Renal cortical epithelial cell (primary cell): ENCODE measurements around the gene TPH2. TPM values are rescaled to one million over a fixed set of nuclear protein-coding genes. Genes with fewer than 3 reads are reported as not detected.

Source experiments
- DNase-seq: peaks from one replicate; pipeline ENCODE4 v3.0.0-alpha.2; 2011; ENCODE audit warnings: low read depth
- total RNA-seq: library from RNA; depleted of rRNA; stranded (reverse); fragments of >200 nt; gene quantifications from 2 replicates; pipeline ENCODE4 v1.2.3, GENCODE V29; 2014

Gene TPH2
- 0.05 TPM in 1 of 2 replicates, not detected in the other for total RNA-seq

DNA sequence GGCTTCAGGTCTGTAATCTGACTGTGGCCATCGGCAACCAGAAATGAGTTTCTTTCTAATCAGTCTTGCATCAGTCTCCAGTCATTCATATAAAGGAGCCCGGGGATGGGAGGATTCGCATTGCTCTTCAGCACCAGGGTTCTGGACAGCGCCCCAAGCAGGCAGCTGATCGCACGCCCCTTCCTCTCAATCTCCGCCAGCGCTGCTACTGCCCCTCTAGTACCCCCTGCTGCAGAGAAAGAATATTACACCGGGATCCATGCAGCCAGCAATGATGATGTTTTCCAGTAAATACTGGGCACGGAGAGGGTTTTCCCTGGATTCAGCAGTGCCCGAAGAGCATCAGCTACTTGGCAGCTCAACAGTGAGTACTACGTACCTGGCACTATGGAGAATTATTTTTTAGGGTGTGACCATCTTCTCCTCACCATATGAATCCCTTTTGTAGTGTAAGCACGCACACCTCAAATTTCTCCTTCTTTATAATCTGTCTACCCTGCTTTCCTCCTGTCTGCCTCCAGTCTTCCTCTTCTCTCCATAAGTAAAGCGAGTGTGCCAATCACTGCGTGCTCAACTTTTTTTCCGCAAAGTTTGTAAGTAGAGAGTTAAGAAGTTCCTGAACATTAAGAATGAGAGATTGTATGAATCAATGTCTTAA, at the start of gene TPH2:
Gene TPH2, plus strand, starts transcription at position 118 of the 658 bp plus-strand sequence. Its CDS starts 142 bp downstream, at position 260.
- DNase-seq, result peak; percentile 49

DNA sequence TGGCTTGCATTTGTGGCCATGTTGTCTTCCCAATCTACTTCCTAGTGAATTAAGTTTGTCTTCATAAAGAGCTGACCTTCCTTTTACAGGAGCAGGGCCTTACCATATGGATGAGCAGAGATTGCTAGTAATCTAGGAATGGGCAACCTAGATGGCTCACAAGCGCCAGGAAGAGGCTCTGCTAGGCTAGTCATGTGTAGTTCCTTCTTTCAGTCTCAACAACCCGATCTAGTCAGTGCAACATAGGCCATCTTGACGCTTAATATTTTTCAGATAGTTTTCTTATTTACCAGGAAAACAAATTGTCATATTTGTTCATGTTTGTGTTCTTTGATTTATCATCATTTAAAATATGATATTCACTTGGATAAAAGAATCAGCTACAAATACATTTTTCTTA, 48.2 kb upstream of the TPH2 start:
- no peak for DNase-seq

DNA sequence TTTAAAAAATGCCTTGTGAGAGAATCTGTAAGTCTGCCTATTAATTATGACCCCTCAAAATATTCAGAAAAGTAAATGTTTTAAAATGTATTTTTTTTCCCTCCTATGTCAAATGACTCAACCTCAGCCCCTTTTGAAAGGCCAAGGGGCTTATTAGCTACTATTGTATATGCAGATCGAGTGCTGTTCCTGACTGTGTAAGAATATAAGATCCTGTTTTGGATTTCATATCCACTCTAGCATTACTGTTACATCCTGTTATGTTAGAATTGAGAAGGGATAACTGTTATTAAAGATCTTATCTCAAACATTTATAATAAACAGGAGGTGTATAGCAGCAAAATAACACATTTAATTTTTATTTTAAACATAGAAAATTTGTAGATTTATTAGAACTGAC, 46.6 kb upstream of the TPH2 start:
- DNase-seq, result no peak

DNA sequence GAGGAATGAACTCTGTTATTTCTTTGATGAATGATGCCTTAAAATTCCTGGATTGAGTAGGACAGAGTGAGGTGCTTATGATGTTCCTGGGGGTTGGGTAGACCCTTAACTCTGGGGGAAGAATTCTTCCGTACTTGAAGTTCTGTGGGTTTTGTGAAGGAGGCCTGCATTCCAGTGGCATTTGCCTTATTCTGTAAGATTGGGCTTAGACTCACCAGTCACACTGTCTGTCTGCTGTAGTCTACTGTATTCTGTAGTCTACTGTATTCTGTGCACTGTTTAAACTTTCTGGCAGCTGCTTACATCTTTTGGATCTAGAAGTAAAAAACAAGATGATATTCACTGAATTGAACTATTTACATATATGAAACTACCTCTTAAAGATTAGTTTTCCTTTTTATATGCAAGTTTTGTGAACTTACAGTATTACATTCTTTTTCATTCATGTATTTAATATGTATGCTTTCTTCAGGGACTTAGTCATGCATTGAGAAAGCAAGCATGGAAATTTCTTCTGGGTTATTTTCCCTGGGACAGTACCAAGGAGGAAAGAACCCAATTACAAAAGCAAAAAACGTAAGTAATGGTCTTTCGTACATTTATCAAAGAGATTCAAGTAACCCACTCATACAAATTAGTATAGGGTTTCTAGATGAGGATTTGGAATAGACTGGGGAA, 42.3 kb upstream of the TPH2 start:
- no peak for DNase-seq

DNA sequence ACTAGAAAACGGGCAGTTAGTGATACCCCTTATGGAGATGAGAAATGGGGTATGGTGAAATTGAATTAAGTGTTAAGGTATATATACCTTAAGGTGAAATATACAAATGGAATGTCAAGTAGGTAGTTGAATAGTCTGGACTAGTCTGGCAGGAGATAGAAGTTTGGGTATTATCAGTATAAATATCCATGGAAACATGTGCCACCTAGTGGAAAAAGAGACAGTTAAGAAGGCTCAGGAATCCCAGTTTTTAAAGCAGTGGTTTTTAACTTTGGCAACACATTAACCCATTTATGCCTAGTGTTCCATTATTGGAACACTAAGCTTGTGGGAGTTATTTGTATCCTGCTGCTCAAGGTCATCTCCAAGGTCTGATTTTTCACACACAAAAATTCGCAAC, 38.6 kb upstream of the TPH2 start:
- peak; percentile 28 for DNase-seq

DNA sequence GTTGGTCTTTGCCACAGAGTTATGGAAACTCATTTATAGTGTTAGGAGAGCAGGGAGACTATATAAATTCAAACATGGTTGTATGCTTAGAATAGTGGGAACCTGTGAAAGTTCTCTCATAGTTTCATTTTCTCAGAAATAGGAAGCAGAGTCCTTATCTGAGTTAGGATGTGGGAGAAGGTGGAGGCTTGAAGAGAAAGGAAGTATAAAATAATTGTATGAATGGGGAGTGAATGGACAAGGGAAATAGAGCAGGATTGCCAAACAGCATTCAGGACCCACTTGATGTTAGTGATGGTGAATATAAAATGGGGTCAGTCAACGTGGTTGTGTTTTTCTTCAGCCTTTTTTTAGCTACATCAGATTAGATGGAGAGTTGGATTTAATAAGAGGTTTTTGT, 34.0 kb upstream of the TPH2 start:
- no peak for DNase-seq

DNA sequence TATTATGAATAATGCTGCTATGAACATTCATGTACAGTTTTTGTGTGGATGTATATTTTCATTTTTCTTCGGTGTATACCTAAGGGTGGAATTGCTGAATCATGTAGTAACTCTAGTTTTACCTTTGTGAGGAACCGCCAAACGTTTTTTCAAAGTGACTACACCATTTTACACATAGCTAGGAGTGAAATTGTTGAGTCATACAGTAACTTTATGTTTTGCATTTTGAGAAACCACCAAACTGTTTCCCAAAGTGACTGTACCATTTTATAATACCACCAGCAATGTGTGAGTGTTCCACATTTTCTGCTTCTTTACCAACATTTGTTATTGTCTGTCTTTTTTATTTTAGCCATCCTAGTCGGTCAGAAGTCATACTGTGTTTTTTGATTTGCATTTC, 3.1 kb upstream of the TPH2 start:
- no peak for DNase-seq

DNA sequence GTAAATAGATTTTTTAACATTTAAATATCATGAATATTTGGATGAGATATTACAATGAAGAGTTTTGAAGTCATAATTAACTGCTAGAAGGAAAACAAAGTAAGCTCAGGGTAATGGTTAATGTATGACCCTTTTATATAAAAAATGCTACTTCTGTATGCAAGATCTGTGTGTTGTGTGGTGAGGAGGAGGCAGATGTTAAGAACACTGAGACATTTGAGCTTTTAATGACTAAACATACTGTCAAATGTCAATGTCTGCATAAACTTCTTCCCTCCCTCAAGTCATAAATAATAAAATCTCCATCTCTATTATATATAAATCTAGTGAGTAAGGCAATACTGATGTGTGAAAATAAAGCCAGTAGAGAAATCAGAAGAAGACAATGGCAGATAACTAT, 1.4 kb downstream of the TPH2 start:
- DNase-seq, result no peak

GRCh38 chr12:71941174-71941573, 2.5 kb downstream of the TPH2 start:
- DNase-seq, result no peak

- DNase-seq, result no peak
Observed at GRCh38 chr12:71942259-71942658, 3.6 kb downstream of the TPH2 start.

DNA sequence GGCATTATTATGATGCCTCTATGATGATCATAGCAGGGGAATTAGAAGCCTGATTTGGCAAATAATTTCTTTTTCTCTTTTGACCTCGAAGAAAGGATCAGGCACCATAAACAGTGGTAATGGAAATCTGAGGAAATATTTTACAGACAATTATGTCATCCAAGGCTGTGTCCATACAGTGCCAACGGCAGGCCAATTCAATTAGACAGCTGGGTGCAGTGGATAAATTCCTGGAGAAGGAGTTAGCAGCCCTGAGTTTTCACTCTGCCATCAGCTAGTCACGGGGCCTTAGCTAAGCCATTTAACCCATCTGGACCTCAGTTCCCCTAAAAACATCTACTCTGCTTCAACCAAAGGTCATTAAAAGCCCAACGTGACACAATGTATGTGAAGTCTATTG, 4.1 kb downstream of the TPH2 start:
- DNase-seq, result no peak

- no peak for DNase-seq
Observed at GRCh38 chr12:71945121-71945520, 6.5 kb downstream of the TPH2 start.

DNA sequence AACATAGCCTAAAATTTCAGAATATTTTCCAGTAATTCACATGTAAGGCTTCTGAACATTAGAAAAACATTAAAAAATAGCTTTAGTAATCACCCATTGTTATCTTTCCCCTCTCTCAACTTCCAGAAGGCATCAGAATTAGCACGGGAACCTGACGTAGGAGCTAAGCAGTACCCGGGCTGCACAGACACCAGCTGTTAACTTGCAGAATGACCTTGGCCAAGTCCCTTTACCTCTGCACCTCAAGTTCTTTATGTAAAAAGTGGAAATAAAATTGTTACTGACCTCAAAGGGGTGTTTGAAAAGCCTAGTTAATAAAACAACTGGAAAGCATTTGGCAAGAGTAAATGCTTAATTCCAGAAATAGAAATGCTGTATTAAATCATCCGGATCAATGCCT, 7.2 kb downstream of the TPH2 start:
- no peak for DNase-seq

DNA sequence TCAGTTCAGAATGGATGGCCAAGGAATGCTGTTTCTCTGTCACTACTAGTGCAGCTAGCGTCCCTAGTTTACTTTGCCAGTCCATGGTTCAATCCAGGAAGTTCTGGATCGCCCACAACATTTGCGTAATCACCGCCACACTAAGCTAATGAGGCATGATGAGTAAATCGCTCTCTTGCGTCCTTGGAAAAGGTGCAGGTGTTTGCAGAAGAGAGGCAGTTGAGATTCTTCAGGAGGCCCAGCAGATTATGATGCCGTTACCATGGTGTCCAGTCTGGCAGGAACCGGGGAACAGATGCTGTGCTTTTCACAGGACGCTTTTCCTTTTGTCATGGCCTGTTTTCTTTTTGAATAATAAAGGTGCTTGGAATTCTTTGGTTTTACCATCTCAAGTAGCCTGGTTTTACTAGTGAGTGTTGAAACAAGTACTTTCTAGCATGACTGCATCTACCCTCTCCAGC, 9.0 kb downstream of the TPH2 start:
- peak; percentile 93 for DNase-seq

- no peak for DNase-seq
Observed at GRCh38 chr12:71948390-71948789, 9.7 kb downstream of the TPH2 start.

- DNase-seq, result no peak
Observed at GRCh38 chr12:71949646-71950045, 11.0 kb downstream of the TPH2 start.

- no peak for DNase-seq
Observed at GRCh38 chr12:71950404-71950803, 11.8 kb downstream of the TPH2 start.

DNA sequence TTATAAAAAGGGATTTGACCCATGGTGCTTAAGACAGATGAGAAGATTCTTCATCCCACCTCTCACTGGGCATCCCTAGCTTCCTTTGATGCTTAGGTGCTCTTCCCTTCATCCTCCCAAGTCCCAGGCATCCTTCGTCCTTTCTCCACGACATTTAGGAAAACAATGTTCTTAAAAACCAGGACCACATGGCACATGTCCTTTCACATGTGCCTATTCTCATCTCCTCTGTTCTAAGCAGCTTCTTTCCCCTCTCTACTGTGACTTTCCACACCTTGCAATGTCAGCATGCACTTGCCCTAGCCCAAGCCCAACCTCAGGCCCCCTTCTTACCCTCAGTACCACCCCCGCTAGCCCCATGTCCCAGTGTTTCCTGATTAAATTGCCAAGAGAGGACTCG, 12.2 kb downstream of the TPH2 start:
- DNase-seq, result no peak

DNA sequence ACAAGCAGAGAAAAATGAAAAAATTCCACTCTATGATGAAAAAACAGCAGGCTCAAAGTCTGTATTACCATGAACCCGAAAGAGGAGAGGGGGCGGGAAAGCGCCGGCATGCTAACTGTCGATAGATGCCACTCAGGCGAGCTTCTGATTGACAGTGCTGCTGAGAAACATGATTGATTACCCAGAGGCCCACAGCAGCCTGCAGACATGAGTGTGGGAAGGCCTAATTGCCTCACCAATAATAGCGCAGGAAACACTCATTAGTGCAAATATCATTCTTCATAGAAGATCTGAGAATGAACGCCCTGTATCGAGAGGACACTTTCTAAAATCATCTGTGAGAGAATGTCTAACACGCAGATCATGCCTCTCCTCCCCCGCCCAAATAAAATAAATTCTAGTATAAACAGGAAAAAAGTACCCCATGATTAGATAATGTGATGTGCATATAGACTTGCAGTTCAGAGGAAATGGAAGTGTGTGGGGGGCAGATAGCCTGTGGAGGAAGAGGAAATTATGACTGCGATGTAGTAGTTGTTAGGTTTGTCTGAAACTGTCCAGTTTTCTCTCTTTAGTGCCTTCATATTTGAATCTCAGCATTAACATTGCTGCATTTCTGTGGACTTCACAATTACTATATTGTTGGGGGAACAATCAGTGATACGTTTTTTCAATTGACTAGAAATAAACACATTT, 15.6 kb downstream of the TPH2 start:
- no peak for DNase-seq

- no peak for DNase-seq
Observed at GRCh38 chr12:71954861-71955260, 16.2 kb downstream of the TPH2 start.

DNA sequence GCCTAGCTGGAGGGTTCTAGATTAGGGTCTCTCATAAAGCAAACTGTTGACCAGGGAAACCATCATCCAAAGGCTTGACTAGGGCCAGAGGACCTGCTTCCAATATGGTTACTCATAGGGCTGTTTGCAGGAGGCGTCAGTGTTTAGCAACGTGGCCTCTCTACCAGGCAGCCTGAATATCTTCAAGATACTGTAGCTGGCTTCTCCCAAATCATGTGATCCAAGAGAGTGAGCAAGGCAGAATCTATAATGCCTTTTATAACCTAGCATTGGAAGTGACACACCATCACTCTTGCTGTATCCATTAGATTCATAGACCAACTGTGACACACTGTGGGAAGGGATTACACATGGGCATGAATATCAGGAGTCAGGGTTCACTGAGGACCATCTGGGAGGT, 17.3 kb downstream of the TPH2 start:
- no peak for DNase-seq

- peak; percentile 35 for DNase-seq
Observed at GRCh38 chr12:71958056-71958455, 19.4 kb downstream of the TPH2 start.

GRCh38 chr12:71958457-71958856, 19.8 kb downstream of the TPH2 start:
- no peak for DNase-seq
